K562 (cell line): ENCODE data around the gene MALAT1. TPM values are rescaled to one million over a fixed set of nuclear protein-coding genes. Genes with fewer than 3 reads are reported as not detected.

Experiments used
- BCOR ChIP-seq: fragments of 450-650 bp; IDR thresholded peaks from 2 replicates; pipeline ENCODE4 v1.6.1; 2016
- CBFB ChIP-seq: sonication (generic); formaldehyde crosslinking; IDR thresholded peaks from 2 replicates; pipeline ENCODE4 v1.4.0; 2020; ENCODE audit warnings: mild to moderate bottlenecking, missing genetic modification reagents
- COPS2 ChIP-seq: fragments of 450-650 bp; conservative IDR thresholded peaks from 2 replicates; pipeline ENCODE4 v1.6.1; 2016; ENCODE audit warnings: mild to moderate bottlenecking, moderate library complexity
- CTBP1 ChIP-seq: fragments of 450-650 bp; IDR thresholded peaks from 2 replicates; pipeline ENCODE4 v1.6.1; 2016; ENCODE audit warnings: borderline replicate concordance
- DIDO1 ChIP-seq: fragments of 450-650 bp; IDR thresholded peaks from 2 replicates; pipeline ENCODE4 v1.6.1; 2016; ENCODE audit warnings: low read depth, missing biosample characterization, missing genetic modification characterization
- DMBX1 ChIP-seq: fragments of 250-450 bp; sonication (Bioruptor Pico); IDR thresholded peaks from 2 replicates; pipeline ENCODE4 v1.8.0; 2022; ENCODE audit warnings: inconsistent platforms, mild to moderate bottlenecking, moderate library complexity, borderline replicate concordance
- E2F4 ChIP-seq: sonication (generic); formaldehyde crosslinking; IDR thresholded peaks from 2 replicates; pipeline ENCODE4 v1.8.0; 2022; ENCODE audit warnings: mild to moderate bottlenecking, low read depth, missing genetic modification reagents
- ETV5 ChIP-seq: sonication (generic); formaldehyde crosslinking; IDR thresholded peaks from 2 replicates; pipeline ENCODE4 v1.4.0; 2020; ENCODE audit warnings: low read depth, mild to moderate bottlenecking, missing genetic modification reagents
- FOXK1 ChIP-seq: sonication (generic); formaldehyde crosslinking; IDR thresholded peaks from 2 replicates; pipeline ENCODE4 v1.8.0; 2022; ENCODE audit warnings: missing genetic modification reagents, mild to moderate bottlenecking, borderline replicate concordance
- HDAC8 ChIP-seq: fragments of 450-650 bp; IDR thresholded peaks from 2 replicates; pipeline ENCODE4 v1.6.1; 2016; ENCODE audit warnings: mild to moderate bottlenecking, missing genetic modification characterization, moderate library complexity, missing compliant biosample characterization
- HMG20B ChIP-seq: fragments of 250-450 bp; sonication (Bioruptor Pico); IDR thresholded peaks from 2 replicates; pipeline ENCODE4 v1.5.0; 2021; ENCODE audit warnings: mild to moderate bottlenecking
- KHSRP ChIP-seq: fragments of 450-650 bp; IDR thresholded peaks from 2 replicates; pipeline ENCODE4 v1.6.1; 2017
- MITF ChIP-seq: IDR thresholded peaks from 2 replicates; pipeline ENCODE4 v1.6.1; 2014; ENCODE audit warnings: antibody characterized with exemption
- NCOA6 ChIP-seq: fragments of 450-650 bp; IDR thresholded peaks from 2 replicates; pipeline ENCODE4 v1.6.1; 2017; ENCODE audit warnings: mild to moderate bottlenecking
- NFE2 ChIP-seq: IDR thresholded peaks from 2 replicates; pipeline ENCODE4 v1.6.1; 2014; ENCODE audit warnings: antibody characterized with exemption, low read depth
- NR1H2 ChIP-seq: sonication (generic); formaldehyde crosslinking; IDR thresholded peaks from 2 replicates; pipeline ENCODE4 v1.4.0; 2020; ENCODE audit warnings: mild to moderate bottlenecking, missing genetic modification reagents
- POU5F1 ChIP-seq: fragments of 150-350 bp; IDR thresholded peaks from 2 replicates; pipeline ENCODE4 v1.6.1; 2014; ENCODE audit warnings: borderline replicate concordance, low read length, low read depth, mild to moderate bottlenecking; ENCODE audit not compliant: partially characterized antibody
- PYGO2 ChIP-seq: fragments of 450-650 bp; IDR thresholded peaks from 2 replicates; pipeline ENCODE4 v1.6.1; 2016; ENCODE audit warnings: mild to moderate bottlenecking, missing genetic modification characterization, moderate library complexity, missing compliant biosample characterization
- RBM15 ChIP-seq: fragments of 200-400 bp; formaldehyde crosslinking; IDR thresholded peaks from 2 replicates; pipeline ENCODE4 v1.6.1; 2018; ENCODE audit warnings: mild to moderate bottlenecking, low read length, moderate library complexity; ENCODE audit not compliant: insufficient read depth
- RFX5 ChIP-seq: IDR thresholded peaks from 2 replicates; pipeline ENCODE4 v1.6.1; 2011; ENCODE audit warnings: low read depth, mild to moderate bottlenecking, improper control_type of control experiment, low read length
- SIN3B ChIP-seq: fragments of 450-650 bp; IDR thresholded peaks from 2 replicates; pipeline ENCODE4 v1.6.1; 2017; ENCODE audit warnings: low read depth, mild to moderate bottlenecking, moderate library complexity
- SP1 ChIP-seq: sonication (generic); formaldehyde crosslinking; IDR thresholded peaks from 2 replicates; pipeline ENCODE4 v1.8.1; 2022; ENCODE audit warnings: mild to moderate bottlenecking, missing genetic modification reagents
- THRA ChIP-seq: fragments of 450-650 bp; IDR thresholded peaks from 2 replicates; pipeline ENCODE4 v1.6.1; 2017; ENCODE audit warnings: mild to moderate bottlenecking, moderate library complexity
- ZBTB43 ChIP-seq: sonication (generic); formaldehyde crosslinking; IDR thresholded peaks from 2 replicates; pipeline ENCODE4 v1.8.0; 2023; ENCODE audit warnings: mild to moderate bottlenecking, missing genetic modification reagents
- ZNF140 ChIP-seq: fragments of 250-450 bp; sonication (Bioruptor Pico); IDR thresholded peaks from 2 replicates; pipeline ENCODE4 v1.8.0; 2021; ENCODE audit warnings: moderate library complexity, mild to moderate bottlenecking, inconsistent platforms
- ZNF699 ChIP-seq: fragments of 250-450 bp; sonication (Bioruptor Pico); IDR thresholded peaks from 2 replicates; pipeline ENCODE4 v1.8.0; 2021; ENCODE audit warnings: mild to moderate bottlenecking, moderate library complexity; ENCODE audit not compliant: insufficient replicate concordance
- polyA plus RNA-seq, 8 experiments: library from polyadenylated mRNA; depleted of rRNA in 4 of 8; stranded (reverse) in 5 of 8; unstranded in 3 of 8; fragments of >200 nt; fragmentation: Nextera tagmentation in 2 of 8; fragmentation: Illumina TruSeq in 1 of 8; extraction: Ambion mirVana in 2 of 8; extraction: Trizol in 1 of 8; gene quantifications; 2 replicates each; pipeline versions ENCODE4 v1.2.1 to v1.2.3, GENCODE V29; 2011 to 2014; ENCODE audit warnings: inconsistent platforms in 1 of 8, missing spikeins in 1 of 8
- total RNA-seq, 7 experiments: library from RNA; depleted of rRNA in 6 of 7; stranded (reverse); fragments of >200 nt in 6 of 7; fragmentation: Illumina TruSeq in 2 of 7; extraction: Trizol in 2 of 7; gene quantifications; 2 replicates each; pipeline versions ENCODE4 v1.2.1 to v1.2.3, GENCODE V29; 2011 to 2021; ENCODE audit warnings: low replicate concordance in 1 of 7

MALAT1 gene
- total and polyA plus RNA-seq, 9 of the 15 experiments (the other 6 are each of a cell fraction or from before 2014, with no cell fraction given): 363 to 8,715 (median 2,351) TPM

GRCh38 chr11:65492637-65493366, 6.0 kb upstream of the MALAT1 start (continued):
- TF ChIP-seq NFE2 (peak; percentile 72), DIDO1 (tag) (no peak), BCOR (no peak), COPS2 (no peak), ETV5 (CRISPR knock-in tag) (no peak), THRA (no peak), ZBTB43 (CRISPR knock-in tag) (no peak), NR1H2 (CRISPR knock-in tag) (no peak), KHSRP (no peak), HDAC8 (tag) (peak; percentile 38), E2F4 (CRISPR knock-in tag) (no peak), CBFB (CRISPR knock-in tag) (no peak), PYGO2 (tag) (no peak), SIN3B (no peak), SP1 (CRISPR knock-in tag) (no peak; the same call in 1 of the 2 replicates), DMBX1 (CRISPR knock-in tag) (peak; percentile 82; the same call in 1 of the 2 replicates), NCOA6 (no peak), ZNF140 (CRISPR knock-in tag) (no peak), FOXK1 (CRISPR knock-in tag) (no peak), POU5F1 (no peak), HMG20B (no peak), CTBP1 (peak; percentile 61; the same call in 1 of the 2 replicates), MITF (no peak), ZNF699 (CRISPR knock-in tag) (no peak), RFX5 (no peak), RBM15 (no peak)
